Measurements from ENCODE around the gene DCN.

DNA sequence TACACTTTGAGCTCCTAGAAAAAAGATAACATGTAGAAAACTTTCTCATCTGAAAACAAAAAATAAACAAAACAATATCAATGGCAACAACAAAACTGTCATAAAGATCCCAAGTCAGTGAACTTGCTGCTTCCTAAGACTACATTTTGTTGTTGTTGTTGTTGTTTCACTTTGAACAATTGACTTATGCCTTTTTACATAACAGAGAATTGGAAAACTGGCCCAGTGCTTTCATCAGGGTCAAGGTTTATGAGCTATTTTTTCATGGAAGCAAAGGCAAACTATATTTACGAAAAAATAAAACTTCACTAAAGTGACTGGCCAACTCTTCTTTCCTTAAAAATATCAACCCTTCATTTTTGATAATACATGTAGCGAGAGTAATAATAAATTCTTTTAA lies 6.3 kb downstream of the DCN start:
- TF ChIP-seq, protein P1, sequence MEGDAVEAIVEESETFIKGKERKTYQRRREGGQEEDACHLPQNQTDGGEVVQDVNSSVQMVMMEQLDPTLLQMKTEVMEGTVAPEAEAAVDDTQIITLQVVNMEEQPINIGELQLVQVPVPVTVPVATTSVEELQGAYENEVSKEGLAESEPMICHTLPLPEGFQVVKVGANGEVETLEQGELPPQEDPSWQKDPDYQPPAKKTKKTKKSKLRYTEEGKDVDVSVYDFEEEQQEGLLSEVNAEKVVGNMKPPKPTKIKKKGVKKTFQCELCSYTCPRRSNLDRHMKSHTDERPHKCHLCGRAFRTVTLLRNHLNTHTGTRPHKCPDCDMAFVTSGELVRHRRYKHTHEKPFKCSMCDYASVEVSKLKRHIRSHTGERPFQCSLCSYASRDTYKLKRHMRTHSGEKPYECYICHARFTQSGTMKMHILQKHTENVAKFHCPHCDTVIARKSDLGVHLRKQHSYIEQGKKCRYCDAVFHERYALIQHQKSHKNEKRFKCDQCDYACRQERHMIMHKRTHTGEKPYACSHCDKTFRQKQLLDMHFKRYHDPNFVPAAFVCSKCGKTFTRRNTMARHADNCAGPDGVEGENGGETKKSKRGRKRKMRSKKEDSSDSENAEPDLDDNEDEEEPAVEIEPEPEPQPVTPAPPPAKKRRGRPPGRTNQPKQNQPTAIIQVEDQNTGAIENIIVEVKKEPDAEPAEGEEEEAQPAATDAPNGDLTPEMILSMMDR (IDR thresholded peaks at IDR 0.05; ENCODE audit: low read length), result no peak
- TF ChIP-seq EZH2 (IDR thresholded peaks at IDR 0.05; ENCODE audit: borderline replicate concordance, low read length), result no peak
